ENCODE results near the gene THSD8.

- TF ChIP-seq CTCF (IDR thresholded peaks at IDR 0.05; ENCODE audit: low read depth, low read length) (0 out of 2 replicates have a peak, but pooled peaks have one; percentile 17), EZH2phosphoT487 (IDR thresholded peaks at IDR 0.05; ENCODE audit: low read depth) (no peak)
These were observed at the start of gene THSD8, which contains the start of gene PRDX2 for GRCh38 chr19:12801466-12802266.

Data from OCI-LY3 (cell line).